Neural progenitor cell (in vitro differentiated cells): ENCODE measurements around the gene PTBP3. TPM values are rescaled to one million over a fixed set of nuclear protein-coding genes. Genes with fewer than 3 reads are reported as not detected.

Experiments used
- DNase-seq: peaks from one replicate; pipeline ENCODE4 v3.0.0-alpha.2; 2016; ENCODE audit warnings: low spot score
- H2AFZ ChIP-seq: fragments of 200-600 bp; sonication (generic); replicated peaks from 2 replicates; pipeline ENCODE4 v1.6.1; 2016; ENCODE audit warnings: antibody characterized with exemption
- H3F3A ChIP-seq: fragments of 200-600 bp; sonication (generic); 2 replicates; pipeline ENCODE4 v1.6.1; 2016; ENCODE audit warnings: antibody characterized with exemption, low read depth
- H3K27ac ChIP-seq: fragments of 200-600 bp; sonication (generic); 2 replicates; pipeline ENCODE4 v1.5.1; 2016; ENCODE audit warnings: mild to moderate bottlenecking
- H3K27me3 ChIP-seq: fragments of 200-600 bp; sonication (generic); 2 replicates; pipeline ENCODE4 v1.6.1; 2016; ENCODE audit warnings: mild to moderate bottlenecking, moderate library complexity
- H3K36me3 ChIP-seq: fragments of 200-600 bp; sonication (generic); 2 replicates; pipeline ENCODE4 v1.5.1; 2016
- H3K4me1 ChIP-seq: fragments of 200-600 bp; sonication (generic); 2 replicates; pipeline ENCODE4 v1.6.1; 2016; ENCODE audit warnings: mixed run types
- H3K4me2 ChIP-seq: fragments of 200-600 bp; sonication (generic); 2 replicates; pipeline ENCODE4 v1.6.1; 2016
- H3K4me3 ChIP-seq: fragments of 200-600 bp; sonication (generic); 2 replicates; pipeline ENCODE4 v1.5.1; 2016
- H3K79me2 ChIP-seq: fragments of 200-600 bp; sonication (generic); 2 replicates; pipeline ENCODE4 v1.6.1; 2016; ENCODE audit warnings: low read depth
- H3K9ac ChIP-seq: fragments of 200-600 bp; sonication (generic); 2 replicates; pipeline ENCODE4 v1.6.1; 2016
- H3K9me3 ChIP-seq: fragments of 200-600 bp; sonication (generic); 2 replicates; pipeline ENCODE4 v1.5.1; 2016; ENCODE audit warnings: low read depth
- H4K20me1 ChIP-seq: fragments of 200-600 bp; sonication (generic); 2 replicates; pipeline ENCODE4 v1.6.1; 2016; ENCODE audit warnings: low read depth
- H3K27ac Mint-ChIP-seq: 3 replicates; pipeline ENCODE4 v1.8.0; 2021; ENCODE audit warnings: mixed read lengths
- H3K27me3 Mint-ChIP-seq: 2 replicates; pipeline ENCODE4 v1.8.0; 2022; ENCODE audit warnings: low read depth, mild to moderate bottlenecking, inconsistent platforms, moderate library complexity, mixed read lengths; ENCODE audit not compliant: insufficient read depth
- H3K36me3 Mint-ChIP-seq: 3 replicates; pipeline ENCODE4 v1.8.0; 2021; ENCODE audit warnings: mixed read lengths
- H3K4me1 Mint-ChIP-seq: 3 replicates; pipeline ENCODE4 v1.8.0; 2021; ENCODE audit warnings: mixed read lengths
- H3K4me3 Mint-ChIP-seq: 3 replicates; pipeline ENCODE4 v1.8.0; 2021; ENCODE audit warnings: mild to moderate bottlenecking, moderate library complexity, mixed read lengths
- H3K9me3 Mint-ChIP-seq: 3 replicates; pipeline ENCODE4 v1.8.0; 2020; ENCODE audit warnings: mixed read lengths
- CTCF ChIP-seq: fragments of 200-600 bp; sonication (generic); IDR thresholded peaks from 2 replicates; pipeline ENCODE4 v1.5.1; 2017; ENCODE audit warnings: antibody characterized with exemption, mild to moderate bottlenecking
- EZH2 ChIP-seq: fragments of 200-600 bp; sonication (generic); IDR thresholded peaks from 2 replicates; pipeline ENCODE4 v1.6.1; 2017; ENCODE audit warnings: antibody characterized with exemption, mild to moderate bottlenecking, moderate library complexity
- EZH2phosphoT487 ChIP-seq: fragments of 200-600 bp; sonication (generic); IDR thresholded peaks from 2 replicates; pipeline ENCODE4 v1.6.1; 2017; ENCODE audit warnings: antibody characterized with exemption
- total RNA-seq: library from RNA; depleted of rRNA; stranded (reverse); fragments of >200 nt; gene quantifications from 2 replicates; pipeline ENCODE4 v1.2.3, GENCODE V29; 2015; ENCODE audit warnings: low replicate concordance

The PTBP3 gene
- total RNA-seq, 1 donor from 2014 or later = 84.7 TPM

DNA sequence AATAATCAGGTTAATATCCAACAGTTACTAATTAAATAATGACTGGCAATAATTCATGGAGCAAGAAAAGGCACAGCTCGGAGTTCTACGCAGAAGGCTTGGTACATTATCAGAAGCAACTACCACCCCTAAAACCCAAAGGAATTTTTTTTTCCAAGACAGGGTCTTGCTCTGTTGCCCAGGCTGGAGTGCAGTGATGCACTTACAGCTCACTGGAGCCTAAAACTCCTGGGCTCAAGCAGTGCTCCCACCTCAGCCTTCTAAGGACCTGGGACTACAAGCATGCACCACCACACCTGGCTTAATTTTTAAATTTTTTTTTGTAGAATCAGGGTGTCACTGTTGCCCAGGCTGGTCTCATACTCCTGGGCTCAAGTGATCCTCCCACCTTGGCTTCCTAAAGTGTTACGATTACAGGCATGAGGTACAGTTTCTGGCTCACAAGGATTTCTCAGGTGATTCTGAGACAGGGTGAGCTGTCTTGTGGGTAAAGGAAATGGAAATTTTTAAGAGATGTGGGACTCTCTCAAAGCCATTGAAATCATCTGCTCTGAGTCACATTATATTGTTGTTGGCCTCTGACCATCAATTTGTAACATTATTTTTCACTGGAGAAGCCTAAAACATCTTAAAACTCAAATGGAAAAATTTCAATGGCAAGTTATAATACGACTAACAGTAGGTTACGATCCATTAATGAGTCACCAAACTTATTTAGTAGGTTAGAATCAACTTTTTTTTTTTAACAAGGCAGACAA, 26.8 kb upstream of the PTBP3 start:
- Mint-ChIP-seq H3K36me3 (no peaks in the 10 kb centered on the region), H3K27ac (no peak overlapping the region)
- H3K36me3 ChIP-seq = no peaks in the 10 kb centered on the region

GRCh38 chr9:112355427-112355897, 22.0 kb upstream of the PTBP3 start:
- TF ChIP-seq EZH2 = no peak
- no peak for TF ChIP-seq CTCF
- TF ChIP-seq EZH2phosphoT487 = no peak
- no peak overlapping the region for H3K4me2 ChIP-seq
- no peaks in the 10 kb centered on the region for H3K36me3 Mint-ChIP-seq
- H3F3A ChIP-seq = no peaks in the 10 kb centered on the region
- no peaks in the 10 kb centered on the region for H3K27me3 ChIP-seq
- no peak for DNase-seq
- H3K27ac ChIP-seq = no peak overlapping the region
- no peak overlapping the region for H3K4me3 ChIP-seq
- H3K79me2 ChIP-seq = no peaks in the 10 kb centered on the region
- H4K20me1 ChIP-seq = no peaks in the 10 kb centered on the region
- H3K36me3 ChIP-seq = no peaks in the 10 kb centered on the region
- no peak overlapping the region for H2AFZ ChIP-seq
- H3K4me3 Mint-ChIP-seq = no peak overlapping the region
- no peaks in the 10 kb centered on the region for H3K27me3 Mint-ChIP-seq
- no peaks in the 10 kb centered on the region for H3K4me1 Mint-ChIP-seq
- no peaks in the 10 kb centered on the region for H3K4me1 ChIP-seq
- H3K9ac ChIP-seq = no peak overlapping the region
- H3K9me3 Mint-ChIP-seq = no peaks in the 10 kb centered on the region
- H3K27ac Mint-ChIP-seq = no peak overlapping the region
- no peaks in the 10 kb centered on the region for H3K9me3 ChIP-seq

More for the DNA sequence above, 26.8 kb upstream of the PTBP3 start:
- Histone ChIP-seq H3K27me3 (no peaks in the 10 kb centered on the region), H3K79me2 (no peaks in the 10 kb centered on the region), H3K4me3 (no peak overlapping the region), H3K27ac (no peak overlapping the region), H3K4me2 (no peak overlapping the region), H3K9me3 (no peaks in the 10 kb centered on the region), H4K20me1 (no peaks in the 10 kb centered on the region), H2AFZ (no peak overlapping the region), H3K9ac (no peak overlapping the region), H3K4me1 (no peaks in the 10 kb centered on the region), H3F3A (no peaks in the 10 kb centered on the region)
- no peaks in the 10 kb centered on the region for H3K4me1 Mint-ChIP-seq
- H3K9me3 Mint-ChIP-seq = peaks cover 5% of the 10 kb centered on the region
- peaks cover 2% of the 10 kb centered on the region for H3K27me3 Mint-ChIP-seq
- TF ChIP-seq CTCF (no peak), EZH2 (no peak), EZH2phosphoT487 (no peak)
- no peak for DNase-seq
- H3K4me3 Mint-ChIP-seq = no peak overlapping the region

DNA sequence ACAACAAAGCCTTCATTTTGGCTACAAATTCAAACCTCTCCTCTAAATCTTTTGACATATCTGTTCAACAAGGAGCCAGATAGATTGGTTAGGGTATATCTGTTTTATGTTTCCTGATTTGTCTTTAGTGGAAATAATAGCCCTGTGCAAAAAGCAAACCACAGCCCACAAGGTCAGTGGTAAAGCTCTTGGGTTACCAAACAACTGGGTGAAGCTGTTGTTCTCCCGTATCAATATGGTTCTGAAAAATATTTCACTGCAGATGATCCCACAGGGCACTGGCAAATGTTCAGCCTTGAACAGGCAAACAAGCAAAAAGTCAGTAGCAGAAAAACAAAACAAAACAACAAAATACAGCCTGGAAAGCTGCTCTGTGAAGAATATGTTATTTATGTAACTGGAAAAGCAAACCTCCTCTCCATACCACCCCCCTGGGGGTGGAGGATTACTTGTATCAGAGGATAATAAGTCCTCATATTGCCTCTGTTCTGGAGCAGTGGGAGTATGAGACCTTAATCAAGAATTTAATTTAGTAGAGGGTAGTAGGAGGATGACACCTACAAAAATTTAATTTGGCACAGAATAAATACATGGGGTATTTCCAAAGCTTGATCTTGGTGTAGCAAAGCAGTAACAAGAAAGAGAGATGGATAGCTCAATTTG, 20.8 kb upstream of the PTBP3 start:
- H3K4me2 ChIP-seq = no peak overlapping the region
- H3K27ac ChIP-seq = no peak overlapping the region
- TF ChIP-seq EZH2 (no peak), CTCF (no peak), EZH2phosphoT487 (no peak)
- H3K36me3 Mint-ChIP-seq = no peaks in the 10 kb centered on the region
- H3K27me3 Mint-ChIP-seq = no peaks in the 10 kb centered on the region
- H3K4me3 Mint-ChIP-seq = no peak overlapping the region
- H3K79me2 ChIP-seq = no peaks in the 10 kb centered on the region
- H3K27me3 ChIP-seq = no peaks in the 10 kb centered on the region
- H3K4me1 Mint-ChIP-seq = no peaks in the 10 kb centered on the region
- H3K9me3 ChIP-seq = no peaks in the 10 kb centered on the region
- no peak overlapping the region for H2AFZ ChIP-seq
- no peaks in the 10 kb centered on the region for H3K9me3 Mint-ChIP-seq
- H3K4me3 ChIP-seq = no peak overlapping the region
- H3F3A ChIP-seq = no peaks in the 10 kb centered on the region
- DNase-seq = no peak
- no peak overlapping the region for H3K9ac ChIP-seq
- H3K36me3 ChIP-seq = no peaks in the 10 kb centered on the region
- no peaks in the 10 kb centered on the region for H4K20me1 ChIP-seq
- no peaks in the 10 kb centered on the region for H3K4me1 ChIP-seq
- H3K27ac Mint-ChIP-seq = no peak overlapping the region
